Measurements from ENCODE around the gene ITGA5. TPM values are rescaled to one million over a fixed set of nuclear protein-coding genes. Genes with fewer than 3 reads are reported as not detected.

ITGA5 gene
- total RNA-seq, 2 donors from 2014 or later = 28.5 to 49.1 TPM

GRCh38 chr12:54378796-54379397 lies 40.2 kb downstream of the ITGA5 start:
- DNase-seq (peak; percentile 53 to 72 (median 66)), ATAC-seq (peak; percentile 86)
- 3 to 12% methylated on average over 18 to 34 of the region's 49 CpGs for WGBS, 2 donors
- Histone ChIP-seq H3K4me3 (peak overlapping the region in 1 of 2 donors; percentile 8), H3K27me3 (no peaks in the 10 kb centered on the region), H3K9me3 (no peaks in the 10 kb centered on the region), H3K4me1 (peaks cover 7% of the 10 kb centered on the region), H3K27ac (peak overlapping the region in 1 of 4 donors; percentile 61), H3K36me3 (replicated peaks in 1 of 2; ENCODE audit: insufficient read depth in 1 of 2, low read depth in 2 of 2) (no peaks in the 10 kb centered on the region)
- TF ChIP-seq, protein P1, sequence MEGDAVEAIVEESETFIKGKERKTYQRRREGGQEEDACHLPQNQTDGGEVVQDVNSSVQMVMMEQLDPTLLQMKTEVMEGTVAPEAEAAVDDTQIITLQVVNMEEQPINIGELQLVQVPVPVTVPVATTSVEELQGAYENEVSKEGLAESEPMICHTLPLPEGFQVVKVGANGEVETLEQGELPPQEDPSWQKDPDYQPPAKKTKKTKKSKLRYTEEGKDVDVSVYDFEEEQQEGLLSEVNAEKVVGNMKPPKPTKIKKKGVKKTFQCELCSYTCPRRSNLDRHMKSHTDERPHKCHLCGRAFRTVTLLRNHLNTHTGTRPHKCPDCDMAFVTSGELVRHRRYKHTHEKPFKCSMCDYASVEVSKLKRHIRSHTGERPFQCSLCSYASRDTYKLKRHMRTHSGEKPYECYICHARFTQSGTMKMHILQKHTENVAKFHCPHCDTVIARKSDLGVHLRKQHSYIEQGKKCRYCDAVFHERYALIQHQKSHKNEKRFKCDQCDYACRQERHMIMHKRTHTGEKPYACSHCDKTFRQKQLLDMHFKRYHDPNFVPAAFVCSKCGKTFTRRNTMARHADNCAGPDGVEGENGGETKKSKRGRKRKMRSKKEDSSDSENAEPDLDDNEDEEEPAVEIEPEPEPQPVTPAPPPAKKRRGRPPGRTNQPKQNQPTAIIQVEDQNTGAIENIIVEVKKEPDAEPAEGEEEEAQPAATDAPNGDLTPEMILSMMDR (IDR thresholded peaks at IDR 0.05) = no peak
- TF ChIP-seq POLR2A (IDR thresholded peaks at IDR 0.05) = no peak
- intact Hi-C loops (cut with DNase I) = no loop called here

DNA sequence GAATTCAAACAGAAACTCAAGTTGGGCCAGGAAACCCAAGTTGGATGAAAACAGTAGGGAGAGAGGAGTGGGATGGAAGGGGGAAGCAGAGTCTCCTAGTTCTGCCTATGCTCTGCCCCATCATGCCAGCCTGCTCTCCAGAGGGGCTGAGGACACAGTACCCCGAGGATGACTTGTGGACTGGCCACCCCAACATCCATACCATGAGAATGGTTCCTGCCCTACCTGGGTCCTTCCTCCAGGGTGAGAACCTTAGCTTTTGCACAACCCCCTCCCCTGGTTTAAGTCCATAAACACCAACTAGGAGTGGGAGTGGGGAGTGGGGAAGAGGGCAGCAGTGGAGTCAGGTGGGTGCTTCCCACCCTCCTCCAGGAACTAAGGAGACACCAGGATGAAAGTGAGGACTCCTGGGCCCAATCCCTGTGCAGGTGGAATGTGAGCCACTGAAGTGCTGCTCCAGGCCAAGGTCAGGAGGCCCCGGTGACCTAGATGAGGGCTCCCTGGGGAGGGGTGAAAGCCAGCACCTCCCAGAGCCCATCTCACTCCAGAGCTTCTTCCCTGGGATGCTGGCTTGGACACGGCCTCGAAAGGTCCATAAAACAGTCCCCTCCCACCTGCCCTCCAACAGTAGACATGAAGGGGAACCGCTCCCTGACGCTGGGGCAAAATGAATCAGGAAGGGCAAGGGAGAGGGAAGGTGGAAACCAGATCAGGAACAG lies 41.1 kb downstream of the ITGA5 start:
- Histone ChIP-seq H3K4me1 (peaks cover 7% of the 10 kb centered on the region), H3K9me3 (no peaks in the 10 kb centered on the region), H3K27ac (no peak overlapping the region), H3K4me3 (no peak overlapping the region), H3K36me3 (replicated peaks in 1 of 2; ENCODE audit: insufficient read depth in 1 of 2, low read depth in 2 of 2) (no peaks in the 10 kb centered on the region), H3K27me3 (no peaks in the 10 kb centered on the region)
- ATAC-seq = no peak
- 76 to 83% methylated on average over 6 of the region's 6 CpGs for WGBS, 2 donors
- TF ChIP-seq, protein P1 (IDR thresholded peaks at IDR 0.05) = no peak
- no peak for TF ChIP-seq POLR2A (IDR thresholded peaks at IDR 0.05)
- intact Hi-C loops (cut with DNase I) = no loop called here
- DNase-seq = no peak

- H3K27me3 ChIP-seq = no peaks in the 10 kb centered on the region
- no peaks in the 10 kb centered on the region for H3K36me3 ChIP-seq (replicated peaks in 1 of 2; ENCODE audit: insufficient read depth in 1 of 2, low read depth in 2 of 2)
- no peaks in the 10 kb centered on the region for H3K9me3 ChIP-seq
- TF ChIP-seq, protein P1 (IDR thresholded peaks at IDR 0.05) = no peak
- TF ChIP-seq POLR2A (IDR thresholded peaks at IDR 0.05) = no peak
- no peak overlapping the region for H3K27ac ChIP-seq
- intact Hi-C loops (cut with DNase I) = no loop called here
- WGBS, 2 donors = 64 to 85% methylated on average over 2 of the region's 2 CpGs
- H3K4me1 ChIP-seq = peaks cover 10% of the 10 kb centered on the region
- DNase-seq = no peak
- no peak for ATAC-seq
- H3K4me3 ChIP-seq = no peak overlapping the region
Observed at GRCh38 chr12:54377007-54377406, 42.1 kb downstream of the ITGA5 start.

- DNase-seq (no peak), ATAC-seq (no peak)
- Histone ChIP-seq H3K9me3 (no peaks in the 10 kb centered on the region), H3K4me3 (no peak overlapping the region), H3K27ac (no peak overlapping the region), H3K27me3 (no peaks in the 10 kb centered on the region), H3K4me1 (peaks cover 13% of the 10 kb centered on the region), H3K36me3 (replicated peaks in 1 of 2; ENCODE audit: insufficient read depth in 1 of 2, low read depth in 2 of 2) (no peaks in the 10 kb centered on the region)
- no peak for TF ChIP-seq POLR2A (IDR thresholded peaks at IDR 0.05)
- 71 to 88% methylated on average over 4 of the region's 4 CpGs for WGBS, 2 donors
- intact Hi-C loops (cut with DNase I) = no loop called here
Observed at GRCh38 chr12:54376596-54376995, 42.5 kb downstream of the ITGA5 start.

GRCh38 chr12:54375259-54375579 lies 43.8 kb downstream of the ITGA5 start:
- no peak for ATAC-seq
- no peaks in the 10 kb centered on the region for H3K9me3 ChIP-seq
- peaks cover 20% of the 10 kb centered on the region for H3K4me1 ChIP-seq
- H3K27me3 ChIP-seq = no peaks in the 10 kb centered on the region
- no peaks in the 10 kb centered on the region for H3K36me3 ChIP-seq (replicated peaks in 1 of 2; ENCODE audit: insufficient read depth in 1 of 2, low read depth in 2 of 2)
- TF ChIP-seq POLR2A (IDR thresholded peaks at IDR 0.05) = no peak
- TF ChIP-seq, protein P1 (IDR thresholded peaks at IDR 0.05) = no peak
- intact Hi-C loops (cut with DNase I) = no loop called here
- no peak overlapping the region for H3K4me3 ChIP-seq
- 67 to 83% methylated on average over 2 of the region's 2 CpGs for WGBS, 2 donors
- DNase-seq = no peak
- H3K27ac ChIP-seq = no peak overlapping the region

Data from body of pancreas (tissue), 4 donors.